ENCODE results near the gene PPME1.

Gene PPME1

GRCh38 chr11:74208507-74208906, 37.4 kb downstream of the PPME1 start:
- H3K9me3 ChIP-seq (ENCODE audit: control insufficient read depth in 5 of 5, low read length in 5 of 5): no peaks in the 10 kb centered on the region
- no peaks in the 10 kb centered on the region for H3K4me1 ChIP-seq (ENCODE audit: control insufficient read depth in 5 of 5, insufficient read depth in 5 of 5, low read length in 5 of 5)
- no peak overlapping the region for H3K27ac ChIP-seq (ENCODE audit: low read depth, low read length)
- H3K9ac ChIP-seq (ENCODE audit: low read length in 5 of 5): no peak overlapping the region
- no peak overlapping the region for H3K4me3 ChIP-seq (ENCODE audit: low read depth in 1 of 5, low read length in 5 of 5)
- no peaks in the 10 kb centered on the region for H3K27me3 ChIP-seq (ENCODE audit: control insufficient read depth in 5 of 5, insufficient read depth in 4 of 5, low read length in 5 of 5)
- H3K36me3 ChIP-seq (ENCODE audit: control insufficient read depth in 5 of 5, insufficient read depth in 5 of 5, low read length in 5 of 5): peaks cover 34 to 51% (median 45%) of the 10 kb centered on the region in 5 donors

GRCh38 chr11:74212533-74212932, 41.4 kb downstream of the PPME1 start:
- Histone ChIP-seq H3K36me3 (ENCODE audit: control insufficient read depth in 5 of 5, insufficient read depth in 5 of 5, low read length in 5 of 5) (peaks cover 21 to 47% (median 33%) of the 10 kb centered on the region in 5 donors), H3K9me3 (ENCODE audit: control insufficient read depth in 5 of 5, low read length in 5 of 5) (no peaks in the 10 kb centered on the region), H3K27ac (ENCODE audit: low read depth, low read length) (no peak overlapping the region), H3K27me3 (ENCODE audit: control insufficient read depth in 5 of 5, insufficient read depth in 4 of 5, low read length in 5 of 5) (no peaks in the 10 kb centered on the region), H3K9ac (ENCODE audit: low read length in 5 of 5) (no peak overlapping the region), H3K4me1 (ENCODE audit: control insufficient read depth in 5 of 5, insufficient read depth in 5 of 5, low read length in 5 of 5) (no peaks in the 10 kb centered on the region), H3K4me3 (ENCODE audit: low read depth in 1 of 5, low read length in 5 of 5) (no peak overlapping the region)

- H3K27ac ChIP-seq (ENCODE audit: low read depth, low read length): no peak overlapping the region
- no peak overlapping the region for H3K9ac ChIP-seq (ENCODE audit: low read length in 5 of 5)
- no peaks in the 10 kb centered on the region for H3K27me3 ChIP-seq (ENCODE audit: control insufficient read depth in 5 of 5, insufficient read depth in 4 of 5, low read length in 5 of 5)
- H3K36me3 ChIP-seq (ENCODE audit: control insufficient read depth in 5 of 5, insufficient read depth in 5 of 5, low read length in 5 of 5): peaks cover 0 to 5% (median 2%) of the 10 kb centered on the region in 5 donors
- H3K4me3 ChIP-seq (ENCODE audit: low read depth in 1 of 5, low read length in 5 of 5): no peak overlapping the region
- no peaks in the 10 kb centered on the region for H3K4me1 ChIP-seq (ENCODE audit: control insufficient read depth in 5 of 5, insufficient read depth in 5 of 5, low read length in 5 of 5)
- no peaks in the 10 kb centered on the region for H3K9me3 ChIP-seq (ENCODE audit: control insufficient read depth in 5 of 5, low read length in 5 of 5)
Measured at GRCh38 chr11:74220376-74220775, 49.3 kb downstream of the PPME1 start.

- H3K36me3 ChIP-seq (ENCODE audit: control insufficient read depth in 5 of 5, insufficient read depth in 5 of 5, low read length in 5 of 5): peaks cover 0 to 5% (median 0%) of the 10 kb centered on the region in 5 donors
- H3K4me3 ChIP-seq (ENCODE audit: low read depth in 1 of 5, low read length in 5 of 5): no peak overlapping the region
- H3K4me1 ChIP-seq (ENCODE audit: control insufficient read depth in 5 of 5, insufficient read depth in 5 of 5, low read length in 5 of 5): peaks cover 0 to 3% (median 0%) of the 10 kb centered on the region in 5 donors
- no peaks in the 10 kb centered on the region for H3K27me3 ChIP-seq (ENCODE audit: control insufficient read depth in 5 of 5, insufficient read depth in 4 of 5, low read length in 5 of 5)
- H3K9ac ChIP-seq (ENCODE audit: low read length in 5 of 5): no peak overlapping the region
- no peak overlapping the region for H3K27ac ChIP-seq (ENCODE audit: low read depth, low read length)
- H3K9me3 ChIP-seq (ENCODE audit: control insufficient read depth in 5 of 5, low read length in 5 of 5): no peaks in the 10 kb centered on the region
Measured at GRCh38 chr11:74221816-74222215, 50.7 kb downstream of the PPME1 start.

- Histone ChIP-seq H3K4me1 (ENCODE audit: control insufficient read depth in 5 of 5, insufficient read depth in 5 of 5, low read length in 5 of 5) (peaks cover 0 to 7% (median 0%) of the 10 kb centered on the region in 5 donors), H3K27ac (ENCODE audit: low read depth, low read length) (no peak overlapping the region), H3K4me3 (ENCODE audit: low read depth in 1 of 5, low read length in 5 of 5) (no peak overlapping the region)
Measured at GRCh38 chr11:74225565-74225964, 54.5 kb downstream of the PPME1 start.

GRCh38 chr11:74226907-74227306, 55.8 kb downstream of the PPME1 start:
- Histone ChIP-seq H3K27ac (ENCODE audit: low read depth, low read length) (no peak overlapping the region), H3K4me3 (ENCODE audit: low read depth in 1 of 5, low read length in 5 of 5) (no peak overlapping the region), H3K9ac (ENCODE audit: low read length in 5 of 5) (no peak overlapping the region), H3K4me1 (ENCODE audit: control insufficient read depth in 5 of 5, insufficient read depth in 5 of 5, low read length in 5 of 5) (peaks cover 0 to 7% (median 0%) of the 10 kb centered on the region in 5 donors), H3K27me3 (ENCODE audit: control insufficient read depth in 5 of 5, insufficient read depth in 4 of 5, low read length in 5 of 5) (no peaks in the 10 kb centered on the region), H3K9me3 (ENCODE audit: control insufficient read depth in 5 of 5, low read length in 5 of 5) (no peaks in the 10 kb centered on the region), H3K36me3 (ENCODE audit: control insufficient read depth in 5 of 5, insufficient read depth in 5 of 5, low read length in 5 of 5) (peaks cover 16 to 25% (median 19%) of the 10 kb centered on the region in 5 donors)

More at GRCh38 chr11:74225565-74225964, 54.5 kb downstream of the PPME1 start:
- Histone ChIP-seq H3K36me3 (ENCODE audit: control insufficient read depth in 5 of 5, insufficient read depth in 5 of 5, low read length in 5 of 5) (peaks cover 5 to 16% (median 8%) of the 10 kb centered on the region in 5 donors), H3K27me3 (ENCODE audit: control insufficient read depth in 5 of 5, insufficient read depth in 4 of 5, low read length in 5 of 5) (no peaks in the 10 kb centered on the region), H3K9ac (ENCODE audit: low read length in 5 of 5) (no peak overlapping the region), H3K9me3 (ENCODE audit: control insufficient read depth in 5 of 5, low read length in 5 of 5) (no peaks in the 10 kb centered on the region)

GRCh38 chr11:74232311-74232950, 61.3 kb downstream of the PPME1 start:
- Histone ChIP-seq H3K27me3 (ENCODE audit: control insufficient read depth in 5 of 5, insufficient read depth in 4 of 5, low read length in 5 of 5) (no peaks in the 10 kb centered on the region), H3K4me3 (ENCODE audit: low read depth in 1 of 5, low read length in 5 of 5) (no peak overlapping the region), H3K27ac (ENCODE audit: low read depth, low read length) (no peak overlapping the region), H3K36me3 (ENCODE audit: control insufficient read depth in 5 of 5, insufficient read depth in 5 of 5, low read length in 5 of 5) (peaks cover 30 to 55% (median 48%) of the 10 kb centered on the region in 5 donors), H3K9ac (ENCODE audit: low read length in 5 of 5) (no peak overlapping the region), H3K9me3 (ENCODE audit: control insufficient read depth in 5 of 5, low read length in 5 of 5) (no peaks in the 10 kb centered on the region), H3K4me1 (ENCODE audit: control insufficient read depth in 5 of 5, insufficient read depth in 5 of 5, low read length in 5 of 5) (no peaks in the 10 kb centered on the region)

GRCh38 chr11:74233683-74234082, 62.6 kb downstream of the PPME1 start:
- Histone ChIP-seq H3K27me3 (ENCODE audit: control insufficient read depth in 5 of 5, insufficient read depth in 4 of 5, low read length in 5 of 5) (no peaks in the 10 kb centered on the region), H3K36me3 (ENCODE audit: control insufficient read depth in 5 of 5, insufficient read depth in 5 of 5, low read length in 5 of 5) (peaks cover 36 to 60% (median 56%) of the 10 kb centered on the region in 5 donors), H3K4me1 (ENCODE audit: control insufficient read depth in 5 of 5, insufficient read depth in 5 of 5, low read length in 5 of 5) (peaks cover 0 to 7% (median 0%) of the 10 kb centered on the region in 5 donors), H3K4me3 (ENCODE audit: low read depth in 1 of 5, low read length in 5 of 5) (no peak overlapping the region), H3K9me3 (ENCODE audit: control insufficient read depth in 5 of 5, low read length in 5 of 5) (no peaks in the 10 kb centered on the region), H3K27ac (ENCODE audit: low read depth, low read length) (no peak overlapping the region), H3K9ac (ENCODE audit: low read length in 5 of 5) (no peak overlapping the region)

- Histone ChIP-seq H3K36me3 (ENCODE audit: control insufficient read depth in 5 of 5, insufficient read depth in 5 of 5, low read length in 5 of 5) (peaks cover 44 to 66% (median 57%) of the 10 kb centered on the region in 5 donors), H3K27ac (ENCODE audit: low read depth, low read length) (no peak overlapping the region), H3K4me1 (ENCODE audit: control insufficient read depth in 5 of 5, insufficient read depth in 5 of 5, low read length in 5 of 5) (peaks cover 0 to 7% (median 0%) of the 10 kb centered on the region in 5 donors), H3K9me3 (ENCODE audit: control insufficient read depth in 5 of 5, low read length in 5 of 5) (no peaks in the 10 kb centered on the region), H3K4me3 (ENCODE audit: low read depth in 1 of 5, low read length in 5 of 5) (no peak overlapping the region), H3K9ac (ENCODE audit: low read length in 5 of 5) (no peak overlapping the region), H3K27me3 (ENCODE audit: control insufficient read depth in 5 of 5, insufficient read depth in 4 of 5, low read length in 5 of 5) (no peaks in the 10 kb centered on the region)
Measured at GRCh38 chr11:74235121-74235520, 64.0 kb downstream of the PPME1 start.

GRCh38 chr11:74237541-74237940, 66.5 kb downstream of the PPME1 start:
- Histone ChIP-seq H3K36me3 (ENCODE audit: control insufficient read depth in 5 of 5, insufficient read depth in 5 of 5, low read length in 5 of 5) (peaks cover 34 to 62% (median 52%) of the 10 kb centered on the region in 5 donors), H3K27me3 (ENCODE audit: control insufficient read depth in 5 of 5, insufficient read depth in 4 of 5, low read length in 5 of 5) (no peaks in the 10 kb centered on the region), H3K27ac (ENCODE audit: low read depth, low read length) (no peak overlapping the region), H3K4me1 (ENCODE audit: control insufficient read depth in 5 of 5, insufficient read depth in 5 of 5, low read length in 5 of 5) (peaks cover 0 to 7% (median 0%) of the 10 kb centered on the region in 5 donors), H3K9ac (ENCODE audit: low read length in 5 of 5) (peak overlapping the region in 1 of 5 donors; percentile 5), H3K9me3 (ENCODE audit: control insufficient read depth in 5 of 5, low read length in 5 of 5) (no peaks in the 10 kb centered on the region), H3K4me3 (ENCODE audit: low read depth in 1 of 5, low read length in 5 of 5) (no peak overlapping the region)

All from subcutaneous abdominal adipose tissue (tissue), 5 donors.